Measurements from ENCODE around the gene TUB. TPM values are rescaled to one million over a fixed set of nuclear protein-coding genes. Genes with fewer than 3 reads are reported as not detected.

TUB gene
- polyA plus RNA-seq, 1 of the 3 experiments (the other 2 are of a cell fraction) = 11.3 TPM

GRCh38 chr11:8059030-8059429 lies 22.0 kb upstream of the TUB start:
- TF ChIP-seq YY1 (IDR thresholded peaks at IDR 0.05; ENCODE audit: low read depth) = no peak
- no peak for TF ChIP-seq GABPA (IDR thresholded peaks at IDR 0.05; ENCODE audit: low read depth)
- no peak for TF ChIP-seq CHD2 (IDR thresholded peaks at IDR 0.05; ENCODE audit: low read length, partially characterized antibody)
- no peak for TF ChIP-seq NRF1 (IDR thresholded peaks at IDR 0.05; ENCODE audit: low read depth, low read length)
- no peak for TF ChIP-seq FOSL2 (IDR thresholded peaks at IDR 0.05; ENCODE audit: borderline replicate concordance, low read depth)
- no peak for TF ChIP-seq SIN3A (IDR thresholded peaks at IDR 0.05; ENCODE audit: borderline replicate concordance, low read depth, low read length)
- no peak for TF ChIP-seq CTCF (IDR thresholded peaks at IDR 0.05)
- TF ChIP-seq JUND (IDR thresholded peaks at IDR 0.05) = no peak
- no peak for TF ChIP-seq MEF2A (IDR thresholded peaks at IDR 0.05; ENCODE audit: borderline replicate concordance, low read depth)
- TF ChIP-seq RXRA (IDR thresholded peaks at IDR 0.05; ENCODE audit: borderline replicate concordance, low read depth) = no peak
- TF ChIP-seq EP300 (IDR thresholded peaks at IDR 0.05; ENCODE audit: borderline replicate concordance in 1 of 2, low read depth in 1 of 2, low read length in 1 of 2) = no peak
- no peak for TF ChIP-seq PBX3 (IDR thresholded peaks at IDR 0.05)
- DNase-seq = no peak
- H3K4me3 ChIP-seq (ENCODE audit: low read depth in 2 of 2, low read length in 1 of 2) = no peak overlapping the region
- WGBS (ENCODE audit: low lambda C conversion rate) = 93% methylated on average over 6 of the region's 8 CpGs
- H3F3A ChIP-seq (replicated peaks; ENCODE audit: insufficient read depth) = no peaks in the 10 kb centered on the region
- no peaks in the 10 kb centered on the region for H3K79me2 ChIP-seq (ENCODE audit: insufficient read depth)
- no peak overlapping the region for H3K27ac ChIP-seq (ENCODE audit: low read depth in 2 of 2, low read length in 1 of 2)
- H2AFZ ChIP-seq (ENCODE audit: low read depth) = no peak overlapping the region
- H3K27me3 ChIP-seq (ENCODE audit: insufficient read depth) = no peaks in the 10 kb centered on the region
- no peaks in the 10 kb centered on the region for H4K20me1 ChIP-seq (ENCODE audit: insufficient read depth)
- H3K9ac ChIP-seq = no peak overlapping the region
- H3K9me2 ChIP-seq = no peaks in the 10 kb centered on the region
- peaks cover 0 to 53% of the 10 kb centered on the region in 2 experiments; a peak in 1 of 4 replicates for H3K4me1 ChIP-seq (ENCODE audit: control insufficient read depth in 1 of 2, insufficient read depth in 2 of 2, low read depth in 1 of 2, low read length in 1 of 2)
- ChIA-PET POLR2A (no interaction called here), CTCF (interaction anchor here (1.1 to 1.7 kb wide), 4 partner anchors 9 to 52 kb away, joined by 4 to 6 read pairs (median 4); no protein-coding TSS in a partner anchor)
- no peak overlapping the region for H3K4me2 ChIP-seq
- no peaks in the 10 kb centered on the region for H3K9me3 ChIP-seq
- H3K36me3 ChIP-seq (replicated peaks in 1 of 2; ENCODE audit: control insufficient read depth in 1 of 2, insufficient read depth in 2 of 2, low read length in 1 of 2) = no peaks in the 10 kb centered on the region

- Histone ChIP-seq H3K4me3 (ENCODE audit: low read depth in 2 of 2, low read length in 1 of 2) (no peak overlapping the region), H3K79me2 (ENCODE audit: insufficient read depth) (no peaks in the 10 kb centered on the region), H3K9me2 (no peaks in the 10 kb centered on the region), H3K27ac (ENCODE audit: low read depth in 2 of 2, low read length in 1 of 2) (no peak overlapping the region), H3K4me2 (no peak overlapping the region), H3K4me1 (ENCODE audit: control insufficient read depth in 1 of 2, insufficient read depth in 2 of 2, low read depth in 1 of 2, low read length in 1 of 2) (peaks cover 0 to 53% of the 10 kb centered on the region in 2 experiments; a peak in 1 of 4 replicates), H3K9me3 (no peaks in the 10 kb centered on the region), H3F3A (replicated peaks; ENCODE audit: insufficient read depth) (no peaks in the 10 kb centered on the region), H2AFZ (ENCODE audit: low read depth) (no peak overlapping the region), H3K36me3 (replicated peaks in 1 of 2; ENCODE audit: control insufficient read depth in 1 of 2, insufficient read depth in 2 of 2, low read length in 1 of 2) (no peaks in the 10 kb centered on the region), H3K9ac (no peak overlapping the region), H3K27me3 (ENCODE audit: insufficient read depth) (no peaks in the 10 kb centered on the region), H4K20me1 (ENCODE audit: insufficient read depth) (no peaks in the 10 kb centered on the region)
- no peak for DNase-seq
- ChIA-PET POLR2A (interaction anchor here (0.6 kb wide), 1 partner anchor 109 kb away, joined by 3 read pairs; the partner anchor contains the start of gene RIC3), CTCF (interaction anchor here (1.1 to 2.2 kb wide), 6 partner anchors 8 to 53 kb away, joined by 4 to 14 read pairs (median 5); no protein-coding TSS in a partner anchor)
- WGBS (ENCODE audit: low lambda C conversion rate) = 74% methylated on average over 10 of the region's 10 CpGs
- TF ChIP-seq JUND (IDR thresholded peaks at IDR 0.05) = no peak
- no peak for TF ChIP-seq GATA2 (CRISPR knock-in tag; IDR thresholded peaks at IDR 0.05)
- no peak for TF ChIP-seq CTCF (IDR thresholded peaks at IDR 0.05)
- no peak for TF ChIP-seq RAD21 (IDR thresholded peaks at IDR 0.05; ENCODE audit: low read length)
- no peak for TF ChIP-seq ZBTB33 (IDR thresholded peaks at IDR 0.05; ENCODE audit: borderline replicate concordance, low read depth)
- no peak for TF ChIP-seq NRF1 (IDR thresholded peaks at IDR 0.05; ENCODE audit: low read depth, low read length)
- no peak for TF ChIP-seq TEAD4 (IDR thresholded peaks at IDR 0.05; ENCODE audit: borderline replicate concordance, insufficient read depth)
- no peak for TF ChIP-seq IRF3 (IDR thresholded peaks at IDR 0.05; ENCODE audit: low read depth, low read length)
- TF ChIP-seq SMC3 (IDR thresholded peaks at IDR 0.05; ENCODE audit: low read depth, low read length) = no peak
- no peak for TF ChIP-seq POLR2AphosphoS5 (IDR thresholded peaks at IDR 0.05; ENCODE audit: low read depth, low read length)
- TF ChIP-seq MEF2A (IDR thresholded peaks at IDR 0.05; ENCODE audit: borderline replicate concordance, low read depth) = no peak
- TF ChIP-seq RXRA (IDR thresholded peaks at IDR 0.05; ENCODE audit: borderline replicate concordance, low read depth) = no peak
- TF ChIP-seq CHD2 (IDR thresholded peaks at IDR 0.05; ENCODE audit: low read length, partially characterized antibody) = no peak
Observed at GRCh38 chr11:8059571-8060011, 21.4 kb upstream of the TUB start.

Data from SK-N-SH (cell line).